SJCRH30 (cell line): ENCODE results near the gene POMGNT1. TPM values are rescaled to one million over a fixed set of nuclear protein-coding genes. Genes with fewer than 3 reads are reported as not detected.

Experiments
- DNase-seq, 2 experiments: peaks; one replicate each; pipeline ENCODE4 v3.0.0-alpha.2; 2015 to 2020
- H3K27ac ChIP-seq: fragments of 250-450 bp; sonication (Bioruptor Pico); 2 replicates; pipeline ENCODE4 v1.5.1; 2020; ENCODE audit warnings: mild to moderate bottlenecking, moderate library complexity
- H3K27me3 ChIP-seq: fragments of 250-450 bp; sonication (Bioruptor Pico); 2 replicates; pipeline ENCODE4 v1.5.1; 2020; ENCODE audit warnings: mild to moderate bottlenecking, moderate library complexity
- H3K36me3 ChIP-seq: fragments of 250-450 bp; sonication (Bioruptor Pico); 2 replicates; pipeline ENCODE4 v1.5.1; 2020; ENCODE audit warnings: mild to moderate bottlenecking, moderate library complexity
- H3K4me1 ChIP-seq: fragments of 250-450 bp; sonication (Bioruptor Pico); 2 replicates; pipeline ENCODE4 v1.5.1; 2020; ENCODE audit warnings: mild to moderate bottlenecking, moderate library complexity
- H3K4me3 ChIP-seq: fragments of 250-450 bp; sonication (Bioruptor Pico); 2 replicates; pipeline ENCODE4 v1.5.1; 2020; ENCODE audit warnings: mild to moderate bottlenecking, moderate library complexity
- H3K9me3 ChIP-seq: fragments of 250-450 bp; sonication (Bioruptor Pico); replicated peaks from 2 replicates; pipeline ENCODE4 v1.5.1; 2020; ENCODE audit warnings: mild to moderate bottlenecking, moderate library complexity
- total RNA-seq: library from RNA; depleted of rRNA; stranded (reverse); fragments of >200 nt; shearing (Covaris generic); gene quantifications from 2 replicates; pipeline ENCODE4 v1.2.3, GENCODE V29; 2014

Gene POMGNT1
- total RNA-seq, 1 experiment from 2014 or later, result 53.3 TPM

DNA sequence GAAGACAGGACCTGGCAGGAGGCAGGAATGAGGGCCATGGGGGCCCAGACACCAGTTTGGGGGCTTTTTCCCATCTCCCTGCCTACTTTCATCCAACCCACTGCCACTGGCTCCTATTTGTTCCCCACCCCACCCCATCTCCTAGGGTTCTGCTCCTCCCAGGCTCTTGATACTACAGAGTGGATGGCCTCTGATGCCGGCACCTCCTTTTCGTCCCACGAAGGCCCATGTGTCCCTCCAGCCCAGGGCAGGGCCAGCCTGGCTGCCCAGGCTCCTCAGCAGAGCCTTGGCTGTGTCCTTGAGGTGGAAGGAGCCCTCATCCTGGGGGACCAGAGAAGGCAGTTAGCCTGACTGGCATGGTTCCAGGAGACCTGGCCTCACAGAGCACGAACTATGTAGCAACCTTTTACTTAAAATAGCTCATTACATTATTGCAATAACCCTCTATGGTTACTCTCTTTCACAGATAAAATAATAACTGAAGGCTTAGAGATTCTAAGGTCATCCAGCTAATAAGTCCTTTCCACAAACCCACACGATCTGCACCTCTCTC lies 3.5 kb downstream of the POMGNT1 start:
- H3K9me3 ChIP-seq, result no peaks in the 10 kb centered on the region
- no peak overlapping the region for H3K27ac ChIP-seq
- H3K36me3 ChIP-seq, result peaks cover 4% of the 10 kb centered on the region; the same call in 1 of the 2 replicates
- no peak overlapping the region for H3K4me3 ChIP-seq
- no peaks in the 10 kb centered on the region for H3K27me3 ChIP-seq
- DNase-seq, result no peak
- no peaks in the 10 kb centered on the region for H3K4me1 ChIP-seq

DNA sequence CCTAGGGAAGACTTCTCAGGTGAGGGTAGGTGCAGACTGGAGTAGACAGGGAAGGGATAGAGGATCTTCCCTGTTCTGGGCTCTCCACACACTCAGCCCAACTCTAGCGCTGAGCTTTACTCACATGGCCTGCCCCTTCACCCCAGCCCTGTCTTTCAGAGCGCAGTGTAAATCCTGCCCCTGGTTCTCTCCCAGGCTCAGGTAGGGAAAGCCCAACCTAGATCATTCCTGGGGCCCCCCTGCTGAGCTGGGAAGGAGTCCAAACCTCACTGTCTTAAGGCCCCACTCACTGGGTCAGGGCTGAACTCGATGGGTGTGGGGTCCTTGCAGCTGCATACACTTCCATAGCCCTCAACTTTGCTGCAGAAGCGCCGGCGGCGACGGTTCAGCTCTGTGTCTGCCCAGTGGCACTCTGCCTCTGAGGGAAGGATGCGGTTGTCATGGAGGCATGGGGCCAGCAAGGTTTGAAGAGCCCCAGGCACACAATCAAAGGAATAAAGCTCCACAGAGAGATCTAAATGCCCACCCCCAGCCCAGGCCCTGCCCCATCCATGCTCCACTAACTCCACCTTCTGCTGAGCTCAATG lies 4.2 kb downstream of the POMGNT1 start:
- Histone ChIP-seq H3K27ac (no peak overlapping the region), H3K36me3 (peaks cover 8% of the 10 kb centered on the region; the same call in 1 of the 2 replicates), H3K4me1 (no peaks in the 10 kb centered on the region), H3K9me3 (no peaks in the 10 kb centered on the region), H3K27me3 (no peaks in the 10 kb centered on the region), H3K4me3 (no peak overlapping the region)
- no peak for DNase-seq

DNA sequence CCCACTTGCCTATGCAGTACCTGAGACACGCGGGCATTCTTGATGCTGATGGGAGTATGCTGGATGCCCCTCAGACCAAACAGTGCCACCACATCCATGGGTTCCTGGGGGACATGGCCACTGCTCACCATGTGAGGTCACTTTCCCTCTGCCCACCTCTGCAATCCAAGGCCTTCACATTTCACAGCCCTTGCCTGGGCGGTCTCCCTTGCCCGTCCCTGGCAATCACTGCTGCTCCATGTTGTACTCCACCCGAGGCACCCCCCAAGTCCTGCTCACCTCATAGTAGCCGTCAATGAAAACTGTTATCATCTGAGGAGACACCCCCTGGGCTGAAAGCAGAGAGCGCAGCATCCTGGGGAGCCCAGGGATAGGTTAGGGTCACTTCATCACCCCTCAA lies 4.9 kb downstream of the POMGNT1 start:
- no peaks in the 10 kb centered on the region for H3K9me3 ChIP-seq
- H3K27ac ChIP-seq, result no peak overlapping the region
- no peaks in the 10 kb centered on the region for H3K27me3 ChIP-seq
- no peak overlapping the region for H3K4me3 ChIP-seq
- DNase-seq, result no peak
- H3K36me3 ChIP-seq, result peaks cover 10% of the 10 kb centered on the region
- H3K4me1 ChIP-seq, result no peaks in the 10 kb centered on the region

DNA sequence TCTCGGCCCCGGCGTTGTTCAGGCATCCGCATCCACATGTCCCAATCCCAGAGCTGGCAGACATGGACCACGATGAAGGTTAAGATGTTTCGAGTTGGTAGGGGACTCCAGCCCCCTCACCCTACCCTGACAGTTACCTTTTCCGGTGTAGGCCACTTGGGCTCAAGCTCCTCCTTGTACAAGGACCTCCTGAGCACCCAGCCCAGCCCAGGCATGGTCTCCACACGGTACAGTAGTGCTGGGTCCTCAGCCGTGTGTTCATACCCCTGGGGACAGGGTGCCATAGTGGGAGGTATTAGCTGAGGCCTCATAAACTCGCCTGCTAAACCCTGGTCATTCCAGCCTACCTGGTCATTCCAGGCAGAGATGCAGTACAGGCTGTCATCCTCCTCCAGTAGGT lies 6.1 kb downstream of the POMGNT1 start:
- H3K4me1 ChIP-seq, result no peaks in the 10 kb centered on the region
- DNase-seq, result no peak
- H3K9me3 ChIP-seq, result no peaks in the 10 kb centered on the region
- H3K4me3 ChIP-seq, result no peak overlapping the region
- H3K27me3 ChIP-seq, result no peaks in the 10 kb centered on the region
- peaks cover 12% of the 10 kb centered on the region for H3K36me3 ChIP-seq
- H3K27ac ChIP-seq, result no peak overlapping the region

- Histone ChIP-seq H3K9me3 (no peaks in the 10 kb centered on the region), H3K27me3 (no peaks in the 10 kb centered on the region), H3K4me3 (no peak overlapping the region), H3K36me3 (peaks cover 14% of the 10 kb centered on the region), H3K27ac (no peak overlapping the region), H3K4me1 (no peaks in the 10 kb centered on the region)
- no peak for DNase-seq
These were observed 7.1 kb downstream of the POMGNT1 start for GRCh38 chr1:46191033-46191701.

- Histone ChIP-seq H3K4me3 (no peak overlapping the region), H3K27ac (no peak overlapping the region)
These were observed 7.7 kb downstream of the POMGNT1 start for GRCh38 chr1:46190539-46190938.

GRCh38 chr1:46188295-46189030 lies 9.8 kb downstream of the POMGNT1 start:
- no peak overlapping the region for H3K4me3 ChIP-seq
- H3K9me3 ChIP-seq, result no peaks in the 10 kb centered on the region
- no peak overlapping the region for H3K27ac ChIP-seq
- no peaks in the 10 kb centered on the region for H3K27me3 ChIP-seq
- H3K4me1 ChIP-seq, result peaks cover 7% of the 10 kb centered on the region
- no peak for DNase-seq
- peaks cover 14% of the 10 kb centered on the region for H3K36me3 ChIP-seq

More at GRCh38 chr1:46190539-46190938, 7.7 kb downstream of the POMGNT1 start:
- Histone ChIP-seq H3K36me3 (peaks cover 14% of the 10 kb centered on the region), H3K4me1 (no peaks in the 10 kb centered on the region), H3K9me3 (no peaks in the 10 kb centered on the region), H3K27me3 (no peaks in the 10 kb centered on the region)
- no peak for DNase-seq

- DNase-seq, result no peak
- no peaks in the 10 kb centered on the region for H3K9me3 ChIP-seq
- no peak overlapping the region for H3K27ac ChIP-seq
- no peaks in the 10 kb centered on the region for H3K27me3 ChIP-seq
- H3K4me3 ChIP-seq, result no peak overlapping the region
- peaks cover 17% of the 10 kb centered on the region for H3K4me1 ChIP-seq
- H3K36me3 ChIP-seq, result peaks cover 14% of the 10 kb centered on the region
These were observed 10.9 kb downstream of the POMGNT1 start for GRCh38 chr1:46187106-46187869.

DNA sequence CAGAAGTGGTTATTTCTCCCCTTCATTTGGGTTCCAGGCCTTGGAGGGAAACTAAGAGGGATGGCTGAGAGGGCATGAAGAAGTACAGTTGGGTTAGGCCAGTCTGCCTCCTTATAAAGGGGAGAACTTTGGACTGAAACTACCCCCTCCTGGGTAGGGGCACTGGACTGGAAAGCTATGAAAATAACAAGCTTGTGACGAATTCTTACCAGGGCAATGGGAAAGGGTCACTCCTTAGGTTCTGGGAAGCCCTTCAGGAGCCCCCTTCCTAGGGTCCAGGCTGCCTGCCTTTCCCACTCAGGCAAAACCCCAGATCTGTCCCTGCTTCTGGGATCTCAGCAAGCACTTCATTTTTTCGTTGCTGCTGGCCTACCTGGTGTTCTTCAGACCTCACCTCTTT lies 12.2 kb downstream of the POMGNT1 start:
- Histone ChIP-seq H3K4me3 (no peak overlapping the region), H3K36me3 (peaks cover 14% of the 10 kb centered on the region), H3K9me3 (no peaks in the 10 kb centered on the region), H3K27me3 (no peaks in the 10 kb centered on the region), H3K27ac (no peak overlapping the region), H3K4me1 (peaks cover 26% of the 10 kb centered on the region)
- no peak for DNase-seq

DNA sequence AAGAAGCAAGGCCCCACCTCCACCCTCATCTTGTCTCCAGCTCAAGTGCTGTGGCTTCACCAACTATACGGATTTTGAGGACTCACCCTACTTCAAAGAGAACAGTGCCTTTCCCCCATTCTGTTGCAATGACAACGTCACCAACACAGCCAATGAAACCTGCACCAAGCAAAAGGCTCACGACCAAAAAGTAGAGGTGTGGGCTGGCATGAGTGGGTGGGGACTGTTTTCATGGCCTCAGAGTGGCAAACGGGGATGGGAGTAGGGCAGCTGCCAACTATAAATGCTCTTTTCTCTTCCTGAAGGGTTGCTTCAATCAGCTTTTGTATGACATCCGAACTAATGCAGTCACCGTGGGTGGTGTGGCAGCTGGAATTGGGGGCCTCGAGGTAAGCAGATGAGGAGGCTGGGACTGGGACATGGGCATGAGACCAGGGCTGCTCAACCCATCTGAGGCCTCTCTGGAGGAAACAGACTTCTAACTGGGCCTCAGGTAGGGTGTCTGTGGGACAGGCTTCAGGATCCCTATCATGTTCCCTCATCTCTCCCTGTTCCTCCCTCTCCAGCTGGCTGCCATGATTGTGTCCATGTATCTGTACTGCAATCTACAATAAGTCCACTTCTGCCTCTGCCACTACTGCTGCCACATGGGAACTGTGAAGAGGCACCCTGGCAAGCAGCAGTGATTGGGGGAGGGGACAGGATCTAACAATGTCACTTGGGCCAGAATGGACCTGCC lies 13.1 kb downstream of the POMGNT1 start:
- peaks cover 10% of the 10 kb centered on the region for H3K36me3 ChIP-seq
- no peaks in the 10 kb centered on the region for H3K27me3 ChIP-seq
- DNase-seq, result no peak
- H3K4me1 ChIP-seq, result peaks cover 26% of the 10 kb centered on the region
- no peak overlapping the region for H3K4me3 ChIP-seq
- H3K9me3 ChIP-seq, result no peaks in the 10 kb centered on the region
- no peak overlapping the region for H3K27ac ChIP-seq

GRCh38 chr1:46183926-46184557 lies 14.2 kb downstream of the POMGNT1 start:
- Histone ChIP-seq H3K27me3 (no peaks in the 10 kb centered on the region), H3K4me3 (no peak overlapping the region), H3K27ac (no peak overlapping the region), H3K36me3 (peaks cover 5% of the 10 kb centered on the region), H3K4me1 (peaks cover 26% of the 10 kb centered on the region), H3K9me3 (no peaks in the 10 kb centered on the region)
- no peak for DNase-seq

- H3K4me1 ChIP-seq, result peaks cover 26% of the 10 kb centered on the region
- H3K27ac ChIP-seq, result no peak overlapping the region
- H3K4me3 ChIP-seq, result no peak overlapping the region
- H3K9me3 ChIP-seq, result no peaks in the 10 kb centered on the region
- peaks cover 3% of the 10 kb centered on the region; the same call in 1 of the 2 replicates for H3K36me3 ChIP-seq
- DNase-seq, result peak; percentile 73 to 79
- H3K27me3 ChIP-seq, result no peaks in the 10 kb centered on the region
These were observed 15.0 kb downstream of the POMGNT1 start for GRCh38 chr1:46183079-46183847.
